Measurements from ENCODE around the gene MGMT.

The MGMT gene

GRCh38 chr10:129809841-129810240 lies 342.8 kb downstream of the MGMT start:
- no peak for DNase-seq

GRCh38 chr10:129811208-129811607 lies 344.2 kb downstream of the MGMT start:
- no peak for DNase-seq

- no peak for DNase-seq
Measured at GRCh38 chr10:129812398-129812797, 345.4 kb downstream of the MGMT start.

GRCh38 chr10:129814681-129815646 lies 347.9 kb downstream of the MGMT start:
- no peak for DNase-seq

DNA sequence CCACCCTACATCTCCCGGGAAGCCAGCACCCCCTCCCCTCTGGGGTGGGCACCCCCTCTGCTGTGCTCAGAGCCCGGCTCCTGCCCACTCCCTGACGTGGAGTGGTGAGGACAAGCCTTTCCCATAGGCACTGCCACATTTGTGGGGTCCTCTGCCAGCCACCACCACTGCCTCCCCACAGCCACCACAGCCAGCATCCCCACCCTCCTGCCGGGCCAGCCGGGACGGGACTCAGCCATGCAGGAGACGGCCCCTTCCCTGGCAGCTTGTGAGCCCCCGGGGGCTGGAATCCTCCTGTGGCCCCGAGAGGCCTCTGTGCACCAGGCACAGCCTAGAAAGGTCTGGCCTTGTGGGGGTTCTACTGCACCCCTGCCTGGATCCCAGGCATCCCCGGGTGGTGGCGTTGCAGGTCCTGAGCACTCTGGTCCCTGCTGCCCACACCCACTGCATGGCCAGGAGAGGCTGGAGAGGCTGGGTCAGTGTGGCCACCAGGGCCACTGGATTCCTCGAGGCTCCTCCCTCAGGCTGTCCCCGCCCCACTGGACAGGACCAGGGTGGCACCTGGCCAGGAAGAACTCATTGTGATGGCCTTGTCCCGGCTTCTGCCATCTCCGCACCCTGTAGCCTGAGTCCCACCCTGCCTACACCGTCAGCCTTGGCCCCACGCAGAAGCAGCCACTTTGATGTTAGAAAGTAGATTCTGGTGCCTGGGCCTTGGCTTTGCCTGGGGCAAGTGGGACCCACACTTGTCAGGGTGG lies 349.0 kb downstream of the MGMT start:
- no peak for DNase-seq

- no peak for DNase-seq
Measured at GRCh38 chr10:129816656-129817045, 349.6 kb downstream of the MGMT start.

Measured in fibroblast of skin of back (primary cell).